22Rv1 (cell line): ENCODE results near the gene CALHM1.
A peak's percentile ranks its signal among the peaks of the same experiment; 100 is the strongest.

Experiments
- H3K27ac ChIP-seq: fragments of 450-650 bp; 2 replicates; pipeline ENCODE4 v1.5.1; 2017
- ZFX ChIP-seq: fragments of 450-650 bp; IDR thresholded peaks from 2 replicates; pipeline ENCODE4 v1.6.1; 2017; ENCODE audit warnings: antibody characterized with exemption, borderline replicate concordance
- TF ChIP-seq, protein P1 (sequence below): fragments of 450-650 bp; IDR thresholded peaks from 2 replicates; pipeline ENCODE4 v1.5.1; 2017; ENCODE audit warnings: mild to moderate bottlenecking

Gene CALHM1

DNA sequence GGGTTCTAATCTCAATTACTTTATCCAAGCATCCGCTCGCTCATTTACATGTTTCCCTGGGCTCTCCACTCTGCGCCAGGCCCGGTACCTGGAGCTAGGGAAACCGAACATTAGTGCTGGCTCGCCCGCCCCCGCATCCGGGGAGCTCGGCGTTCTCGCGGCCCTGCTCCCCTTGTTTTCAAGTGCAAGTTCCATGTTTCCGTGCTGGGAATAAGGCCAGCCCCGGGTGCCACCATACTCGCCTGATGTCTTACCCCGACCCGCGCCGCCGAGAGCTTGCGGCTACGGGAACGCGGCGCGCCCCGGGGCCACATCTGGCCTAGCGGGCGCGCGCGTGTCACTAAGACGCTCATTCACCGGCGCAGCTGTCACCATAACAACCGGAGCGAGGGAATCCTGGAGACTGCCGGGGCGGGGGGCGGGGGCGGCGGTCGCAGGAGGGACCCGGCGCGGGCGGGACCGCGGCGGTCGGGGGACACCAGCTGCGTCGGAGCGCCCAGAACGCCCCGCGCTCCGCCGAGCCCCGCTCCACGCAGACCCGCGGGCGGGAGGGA, 34.7 kb upstream of the CALHM1 start, which contains the start of gene NEURL1:
TSS of gene NEURL1 (plus strand) at position 344 of the 554 bp plus-strand sequence. CDS start 683 bp downstream, outside the sequence.
- no peak within 1 kb of the TSS for H3K27ac ChIP-seq
- no peak for TF ChIP-seq ZFX
- TF ChIP-seq, protein P1, sequence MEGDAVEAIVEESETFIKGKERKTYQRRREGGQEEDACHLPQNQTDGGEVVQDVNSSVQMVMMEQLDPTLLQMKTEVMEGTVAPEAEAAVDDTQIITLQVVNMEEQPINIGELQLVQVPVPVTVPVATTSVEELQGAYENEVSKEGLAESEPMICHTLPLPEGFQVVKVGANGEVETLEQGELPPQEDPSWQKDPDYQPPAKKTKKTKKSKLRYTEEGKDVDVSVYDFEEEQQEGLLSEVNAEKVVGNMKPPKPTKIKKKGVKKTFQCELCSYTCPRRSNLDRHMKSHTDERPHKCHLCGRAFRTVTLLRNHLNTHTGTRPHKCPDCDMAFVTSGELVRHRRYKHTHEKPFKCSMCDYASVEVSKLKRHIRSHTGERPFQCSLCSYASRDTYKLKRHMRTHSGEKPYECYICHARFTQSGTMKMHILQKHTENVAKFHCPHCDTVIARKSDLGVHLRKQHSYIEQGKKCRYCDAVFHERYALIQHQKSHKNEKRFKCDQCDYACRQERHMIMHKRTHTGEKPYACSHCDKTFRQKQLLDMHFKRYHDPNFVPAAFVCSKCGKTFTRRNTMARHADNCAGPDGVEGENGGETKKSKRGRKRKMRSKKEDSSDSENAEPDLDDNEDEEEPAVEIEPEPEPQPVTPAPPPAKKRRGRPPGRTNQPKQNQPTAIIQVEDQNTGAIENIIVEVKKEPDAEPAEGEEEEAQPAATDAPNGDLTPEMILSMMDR = no peak

GRCh38 chr10:103492655-103493261, 34.1 kb upstream of the CALHM1 start:
- TF ChIP-seq ZFX = no peak
- TF ChIP-seq, protein P1 = no peak

GRCh38 chr10:103491729-103492364, 33.1 kb upstream of the CALHM1 start:
- TF ChIP-seq, protein P1 = no peak
- TF ChIP-seq ZFX = no peak
- H3K27ac ChIP-seq = no peak overlapping the region

More at GRCh38 chr10:103492655-103493261, 34.1 kb upstream of the CALHM1 start:
- no peak overlapping the region for H3K27ac ChIP-seq

DNA sequence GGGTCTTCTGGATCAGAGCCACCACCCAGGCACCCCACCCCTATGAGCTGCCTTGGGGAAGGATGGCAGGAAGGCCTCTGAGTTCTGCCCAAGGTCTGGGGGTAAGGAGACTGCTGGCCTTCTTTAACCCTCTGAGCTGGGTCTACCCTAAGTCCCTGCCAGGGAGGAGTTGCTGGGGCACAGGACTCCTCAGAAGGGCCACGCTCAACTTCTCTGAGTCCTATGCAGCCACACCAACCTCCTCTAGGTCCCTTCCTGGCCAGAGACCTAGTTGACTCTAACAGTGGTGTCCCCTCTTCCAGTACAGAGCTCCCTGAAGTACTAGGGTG, 32.2 kb upstream of the CALHM1 start:
- TF ChIP-seq ZFX = no peak
- peak overlapping the region; percentile 40; the same call in 1 of the 2 replicates for H3K27ac ChIP-seq

DNA sequence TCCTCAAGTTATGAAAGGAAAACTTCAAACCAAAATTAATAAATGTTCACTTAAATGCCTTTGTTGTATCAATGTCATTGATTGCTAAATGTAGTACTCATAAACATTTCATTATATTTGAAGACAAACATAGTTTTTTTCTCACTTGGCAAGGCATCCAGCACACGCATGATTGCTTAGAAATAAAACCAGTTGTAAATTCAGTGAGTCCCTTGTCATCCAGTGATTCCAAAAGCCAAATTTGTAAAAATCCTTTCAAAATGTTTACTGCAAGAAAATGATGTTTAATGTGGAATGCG, 28.7 kb upstream of the CALHM1 start:
- TF ChIP-seq ZFX = no peak
- H3K27ac ChIP-seq = peak overlapping the region; percentile 60

GRCh38 chr10:103486635-103487409, 28.1 kb upstream of the CALHM1 start:
- peak overlapping the region; percentile 60 for H3K27ac ChIP-seq

DNA sequence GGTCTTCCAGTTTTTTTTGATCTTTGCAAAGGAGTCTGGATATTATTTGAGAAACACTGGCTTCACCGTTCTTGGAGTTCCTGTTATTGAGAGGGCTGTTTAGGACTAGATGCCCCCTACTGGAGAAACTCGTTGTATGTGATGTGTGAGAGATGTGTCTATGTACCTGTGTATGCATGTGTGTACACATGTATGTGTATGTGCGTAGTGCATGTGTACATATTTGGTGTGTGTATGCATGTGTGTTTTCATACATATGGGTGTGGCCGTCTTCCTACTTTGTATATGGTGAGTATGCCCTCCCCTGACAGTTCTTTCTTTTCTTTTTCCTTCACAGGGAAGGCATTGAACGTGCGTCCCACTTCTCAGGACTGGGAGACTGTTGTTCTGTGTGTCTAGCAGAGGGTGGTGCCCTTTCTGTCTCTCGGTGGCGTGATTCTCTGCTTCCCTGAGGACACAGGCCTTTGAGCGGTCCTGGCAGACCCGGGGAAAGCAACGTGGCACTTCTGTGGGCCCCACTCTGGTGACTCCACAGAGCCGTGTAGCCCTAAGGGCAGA, 23.4 kb upstream of the CALHM1 start:
- TF ChIP-seq ZFX = no peak
- TF ChIP-seq, protein P1 = peak; percentile 83
- H3K27ac ChIP-seq = no peak overlapping the region

DNA sequence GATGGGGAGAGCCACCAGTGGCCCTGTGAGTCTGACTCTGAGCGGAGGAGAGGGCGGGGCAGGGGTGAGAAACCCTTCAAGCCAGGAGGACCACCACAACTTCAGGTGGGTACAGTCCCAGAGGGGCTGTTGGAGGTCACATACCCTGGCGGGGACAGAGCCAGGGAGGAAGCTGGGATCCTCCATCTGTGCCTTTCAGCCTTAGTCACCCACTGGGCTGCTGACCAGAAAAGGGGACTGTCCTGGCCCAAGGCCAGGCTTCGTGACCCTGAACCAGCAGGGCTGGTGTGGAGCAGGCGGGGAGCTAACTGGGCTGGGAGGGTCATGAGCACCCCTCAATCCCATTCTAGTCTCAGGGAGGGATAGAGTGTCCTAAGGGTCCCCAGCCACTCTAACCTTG, 21.8 kb upstream of the CALHM1 start:
- H3K27ac ChIP-seq = no peak overlapping the region
- TF ChIP-seq ZFX = no peak

- no peak within 1 kb of the TSS for H3K27ac ChIP-seq
- TF ChIP-seq ZFX = no peak
- TF ChIP-seq, protein P1 = no peak
Measured at GRCh38 chr10:103479135-103479534, 20.4 kb upstream of the CALHM1 start, which contains the start of gene CALHM3. Gene CALHM3, minus strand, starts transcription at chr10:103479240. Its CDS starts 208 bp downstream, at chr10:103479032.
